H1 (cell line): ENCODE results near the gene GRB7. TPM values are rescaled to one million over a fixed set of nuclear protein-coding genes. Genes with fewer than 3 reads are reported as not detected.

Source experiments
- CTCF ChIA-PET: fragments of 300-600 bp; sonication (Branson Sonifier 250); formaldehyde crosslinking; loops from one replicate; lab custom pipeline; 2021; ENCODE audit not compliant: partially characterized antibody; lab: Charles Lee
- POLR2A ChIA-PET: fragments of 300-600 bp; sonication (Branson Sonifier 250); formaldehyde crosslinking; loops from one replicate; lab custom pipeline; 2021; ENCODE audit warnings: inconsistent platforms; ENCODE audit not compliant: partially characterized antibody; lab: Charles Lee
- DNase-seq, 2 experiments: peaks; one replicate each; pipeline versions ENCODE4 v3.0.0 to v3.0.0-alpha.2; 2010 to 2022; ENCODE audit warnings: low spot score in 2 of 2, low read depth in 1 of 2, mixed read lengths in 1 of 2
- FAIRE-seq: peaks from 2 replicates; lab custom pipeline; 2011; peaks lifted over from hg19 to GRCh38; lab: Jason Lieb, UNC
- H2AFZ ChIP-seq: 2 replicates; pipeline ENCODE4 v1.8.1; 2012; ENCODE audit warnings: low read length, inconsistent platforms
- H2AK5ac ChIP-seq: 2 replicates; pipeline ENCODE4 v1.6.1; 2013; ENCODE audit warnings: low read depth, low read length
- H2BK120ac ChIP-seq: replicated peaks from 2 replicates; pipeline ENCODE3; 2013; ENCODE audit warnings: low read depth, low read length, inconsistent platforms
- H2BK12ac ChIP-seq: 2 replicates; pipeline ENCODE4 v1.6.1; 2013; ENCODE audit warnings: low read depth, low read length
- H2BK15ac ChIP-seq: 2 replicates; pipeline ENCODE4 v1.6.1; 2013; ENCODE audit warnings: low read length
- H2BK20ac ChIP-seq: 2 replicates; pipeline ENCODE4 v1.6.1; 2013; ENCODE audit warnings: low read length
- H2BK5ac ChIP-seq: 2 replicates; pipeline ENCODE4 v1.6.1; 2013; ENCODE audit warnings: low read depth, low read length
- H3K14ac ChIP-seq: 2 replicates; pipeline ENCODE4 v1.6.1; 2013; ENCODE audit warnings: inconsistent platforms; ENCODE audit not compliant: insufficient read length
- H3K18ac ChIP-seq: 2 replicates; pipeline ENCODE4 v1.6.1; 2013; ENCODE audit warnings: low read length; ENCODE audit errors: extremely low read depth
- H3K23ac ChIP-seq: 2 replicates; pipeline ENCODE4 v1.6.1; 2013; ENCODE audit warnings: inconsistent platforms; ENCODE audit not compliant: insufficient read length
- H3K23me2 ChIP-seq: 2 replicates; pipeline ENCODE4 v1.6.1; 2013; ENCODE audit warnings: low read depth, low read length
- H3K27ac ChIP-seq: 2 replicates; pipeline ENCODE4 v1.6.1; 2011; ENCODE audit warnings: low read depth, low read length, inconsistent platforms
- H3K27me3 ChIP-seq, 4 experiments: replicated peaks in 1 of 4; 1 replicate in 1 of 4; 2 replicates in 3 of 4; pipeline versions ENCODE4 v1.6.1 to v1.8.1; 2011 to 2013; ENCODE audit warnings: low read length in 3 of 4, mild to moderate bottlenecking in 3 of 4, inconsistent platforms in 2 of 4, mixed read lengths in 2 of 4, moderate library complexity in 1 of 4; ENCODE audit not compliant: control insufficient read depth in 3 of 4, insufficient read depth in 3 of 4; ENCODE audit errors: extremely low read depth in 1 of 4
- H3K36me3 ChIP-seq, 4 experiments: 2 replicates each; pipeline versions ENCODE4 v1.6.1 to v1.8.1; 2011 to 2013; ENCODE audit warnings: mild to moderate bottlenecking in 4 of 4, low read length in 3 of 4, moderate library complexity in 2 of 4, control low read depth in 1 of 4, inconsistent platforms in 1 of 4; ENCODE audit not compliant: insufficient read depth in 4 of 4, control insufficient read depth in 2 of 4
- H3K4ac ChIP-seq: replicated peaks from 2 replicates; pipeline ENCODE3; 2013; ENCODE audit warnings: low read length, low read depth, mixed read lengths, inconsistent platforms; ENCODE audit not compliant: insufficient read length
- H3K4me1 ChIP-seq, 4 experiments: replicated peaks in 1 of 4; 1 replicate in 1 of 4; 2 replicates in 3 of 4; pipeline versions ENCODE4 v1.6.1 to v1.8.1; 2011 to 2013; ENCODE audit warnings: low read length in 3 of 4, inconsistent platforms in 2 of 4, mixed read lengths in 1 of 4; ENCODE audit not compliant: insufficient read depth in 4 of 4, control insufficient read depth in 3 of 4
- H3K4me2 ChIP-seq, 2 experiments: 2 replicates each; pipeline versions ENCODE4 v1.6.1 to v1.8.1; 2011 to 2013; ENCODE audit warnings: low read depth in 2 of 2, low read length in 2 of 2, control low read depth in 1 of 2, inconsistent platforms in 1 of 2, mild to moderate bottlenecking in 1 of 2; ENCODE audit not compliant: insufficient read depth in 1 of 2
- H3K4me3 ChIP-seq, 4 experiments: fragments of 200-600, 300-600 bp in 1 of 4; sonication (generic), shearing (Covaris generic), sonication (Bioruptor Twin) in 1 of 4; 2 replicates each; pipeline versions ENCODE4 v1.5.1 to v1.8.1; 2011 to 2016; ENCODE audit warnings: low read length in 4 of 4, low read depth in 3 of 4, control low read depth in 2 of 4, inconsistent platforms in 2 of 4, mild to moderate bottlenecking in 2 of 4, mixed read lengths in 1 of 4, moderate library complexity in 1 of 4; ENCODE audit not compliant: insufficient read depth in 2 of 4; ENCODE audit errors: extremely low read depth in 1 of 4
- H3K56ac ChIP-seq: replicated peaks from 2 replicates; pipeline ENCODE3; 2013; ENCODE audit warnings: low read depth, mild to moderate bottlenecking, mixed read lengths, low read length, inconsistent platforms; ENCODE audit not compliant: insufficient read length
- H3K79me1 ChIP-seq: 2 replicates; pipeline ENCODE4 v1.6.1; 2013; ENCODE audit warnings: low read depth, low read length, control low read depth
- H3K79me2 ChIP-seq, 2 experiments: 2 replicates each; pipeline versions ENCODE4 v1.6.1 to v1.8.1; 2012 to 2013; ENCODE audit warnings: low read length in 2 of 2, mild to moderate bottlenecking in 2 of 2, inconsistent platforms in 1 of 2; ENCODE audit not compliant: insufficient read depth in 2 of 2, control insufficient read depth in 1 of 2
- H3K9ac ChIP-seq, 4 experiments: replicated peaks in 1 of 4; 1 replicate in 1 of 4; 2 replicates in 3 of 4; pipeline versions ENCODE4 v1.6.1 to v1.8.1; 2011 to 2013; ENCODE audit warnings: low read depth in 3 of 4, low read length in 3 of 4, control low read depth in 2 of 4, mild to moderate bottlenecking in 2 of 4, moderate library complexity in 2 of 4, inconsistent platforms in 1 of 4; ENCODE audit errors: extremely low read depth in 1 of 4
- H3K9me3 ChIP-seq, 2 experiments: 2 replicates each; pipeline versions ENCODE4 v1.6.1 to v1.8.1; 2012 to 2013; ENCODE audit warnings: mild to moderate bottlenecking in 2 of 2, moderate library complexity in 2 of 2, control low read depth in 1 of 2, inconsistent platforms in 1 of 2, low read depth in 1 of 2, low read length in 1 of 2, mixed read lengths in 1 of 2; ENCODE audit not compliant: insufficient read depth in 2 of 2
- H4K20me1 ChIP-seq, 2 experiments: replicated peaks in 1 of 2; 2 replicates each; pipeline versions ENCODE3 to v1.8.1; 2011 to 2013; ENCODE audit warnings: inconsistent platforms in 2 of 2, low read length in 2 of 2, mild to moderate bottlenecking in 1 of 2; ENCODE audit not compliant: insufficient read depth in 2 of 2, control insufficient read depth in 1 of 2
- H4K5ac ChIP-seq: 2 replicates; pipeline ENCODE4 v1.6.1; 2013; ENCODE audit warnings: low read length, low read depth, mixed read lengths, inconsistent platforms; ENCODE audit not compliant: insufficient read length
- H4K8ac ChIP-seq: 2 replicates; pipeline ENCODE4 v1.8.0; 2013; ENCODE audit warnings: mild to moderate bottlenecking, moderate library complexity, low read length, inconsistent platforms; ENCODE audit not compliant: insufficient read depth; ENCODE audit errors: extremely low read depth
- H4K91ac ChIP-seq: replicated peaks from 2 replicates; pipeline ENCODE3; 2013; ENCODE audit warnings: low read length, mixed read lengths, inconsistent platforms; ENCODE audit not compliant: insufficient read length
- ASH2L ChIP-seq: fragments of 200-600, 300-600 bp; sonication (generic); IDR thresholded peaks from one replicate; pipeline ENCODE4 v1.7.1; 2017; ENCODE audit warnings: low read length
- BACH1 ChIP-seq: IDR thresholded peaks from 2 replicates; pipeline ENCODE4 v1.6.1; 2012; ENCODE audit warnings: low read length, improper control_type of control experiment
- CBX5 ChIP-seq: fragments of 300-800, 300-1000 bp; sonication (generic); IDR thresholded peaks from 2 replicates; pipeline ENCODE4 v1.7.1; 2016; ENCODE audit warnings: antibody characterized with exemption, low read length, low read depth
- CTBP2 ChIP-seq: IDR thresholded peaks from 2 replicates; pipeline ENCODE4 v1.7.0; 2011; ENCODE audit warnings: borderline replicate concordance, mild to moderate bottlenecking, moderate library complexity, mixed read lengths, low read length; ENCODE audit not compliant: insufficient read depth, insufficient read length
- HDAC2 ChIP-seq, 2 experiments: fragments of 300-600 bp in 1 of 2; sonication (generic) in 1 of 2; IDR thresholded peaks; 2 replicates each; pipeline ENCODE4 v1.6.1; 2011 to 2012; ENCODE audit warnings: low read depth in 2 of 2, low read length in 2 of 2, mild to moderate bottlenecking in 2 of 2, moderate library complexity in 2 of 2, borderline replicate concordance in 1 of 2, inconsistent platforms in 1 of 2
- MAX ChIP-seq: IDR thresholded peaks from 2 replicates; pipeline ENCODE4 v1.6.1; 2012; ENCODE audit warnings: inconsistent platforms
- POLR2AphosphoS5 ChIP-seq: IDR thresholded peaks from 2 replicates; pipeline ENCODE4 v1.6.1; 2011; ENCODE audit warnings: low read depth, low read length
- SAP30 ChIP-seq: fragments of 300-600 bp; sonication (generic); IDR thresholded peaks from 2 replicates; pipeline ENCODE4 v1.7.1; 2012; ENCODE audit warnings: low read length, moderate library complexity, mild to moderate bottlenecking, inconsistent platforms; ENCODE audit not compliant: insufficient read depth, insufficient replicate concordance
- SIX5 ChIP-seq: IDR thresholded peaks from 2 replicates; pipeline ENCODE4 v1.6.1; 2011; ENCODE audit warnings: mild to moderate bottlenecking, low read depth, low read length
- WGBS, 2 experiments: shearing (Covaris generic) in 1 of 2; methylation state at CpG; one replicate each; pipeline versions ENCODE4 v1.1.6 to v1.1.7; 2013 to 2015; ENCODE audit warnings: low lambda C conversion rate in 2 of 2, mixed read lengths in 2 of 2, inconsistent platforms in 1 of 2, low coverage in 1 of 2, missing lambda C conversion rate in 1 of 2; ENCODE audit not compliant: insufficient replicate concordance in 2 of 2, insufficient coverage in 1 of 2, insufficient read length in 1 of 2; ENCODE audit errors: extremely low coverage in 1 of 2, missing lambda C conversion rate in 1 of 2; 5-methylcytosine and 5-hydroxymethylcytosine counted together
- polyA plus RNA-seq, 7 experiments: library from polyadenylated mRNA; depleted of rRNA in 3 of 7; stranded (reverse) in 5 of 7; unstranded in 2 of 7; fragments of >200 nt in 5 of 7; fragments of 200-250 nt in 2 of 7; gene quantifications; 1 replicate in 5 of 7; 2 replicates in 1 of 7; 4 replicates in 1 of 7; pipeline versions ENCODE4 v1.2.1 to v1.2.3, GENCODE V29; 2011 to 2013; ENCODE audit warnings: missing spikeins in 2 of 7, mixed read lengths in 2 of 7
- total RNA-seq: library from RNA; stranded (reverse); fragmentation: NEBNext Ultra II Directional; extraction: Animal tissue kit (Norgen Biotek cat#: 25700); gene quantifications from 2 replicates; pipeline ENCODE4 v1.2.1, GENCODE V29; 2021

Gene GRB7
- total and polyA plus RNA-seq, 2 of the 8 experiments (the other 6 are each of a cell fraction or from before 2014, with no cell fraction given), result 32.2 to 41.5 TPM

- no peak overlapping the region for H2AFZ ChIP-seq
- TF ChIP-seq SAP30 (no peak), CBX5 (no peak), ASH2L (no peak), SIX5 (no peak), CTBP2 (no peak), BACH1 (peak; percentile 49; the same call in 1 of the 2 replicates), HDAC2 (IDR thresholded peaks at IDR 0.05; ENCODE audit: borderline replicate concordance in 1 of 2, low read depth in 2 of 2, low read length in 2 of 2) (0 out of 4 replicates have a peak, but pooled peaks of 1 of the 2 experiments have one; percentile 70), POLR2AphosphoS5 (peak; percentile 42; the same call in 1 of the 2 replicates), MAX (peak; percentile 12)
These were observed 1.5 kb downstream of the GRB7 start for GRCh38 chr17:39738983-39739884.

More at GRCh38 chr17:39738983-39739884, 1.5 kb downstream of the GRB7 start:
- H2BK12ac ChIP-seq, result no peak overlapping the region
- H3K4me2 ChIP-seq, result peak overlapping the region; percentile 83 to 96
- peaks cover 4 to 17% (median 12%) of the 10 kb centered on the region in 4 experiments; a peak in 5 of 8 replicates for H3K36me3 ChIP-seq
- H3K4me1 ChIP-seq, result peaks cover 5 to 31% (median 23%) of the 10 kb centered on the region in 4 experiments
- peak overlapping the region; percentile 89 for H3K27ac ChIP-seq
- no peak overlapping the region for H3K56ac ChIP-seq
- ChIA-PET CTCF (interaction anchor here (0.6 to 2.3 kb wide), 2 partner anchors 9 to 15 kb away, joined by 3 to 23 read pairs; partner anchors contain the start of gene MIEN1), POLR2A (interaction anchor here (0.7 to 2.3 kb wide), 14 partner anchors 9 to 108 kb away, joined by 3 to 43 read pairs (median 4); partner anchors contain the start of genes MIEN1 and PGAP3)
- H3K18ac ChIP-seq, result peak overlapping the region; percentile 89
- H3K79me1 ChIP-seq, result peaks cover 9% of the 10 kb centered on the region
- peak overlapping the region; percentile 32 for H4K5ac ChIP-seq
- H2BK5ac ChIP-seq, result peak overlapping the region; percentile 99
- no peak overlapping the region for H3K14ac ChIP-seq
- no peaks in the 10 kb centered on the region for H3K27me3 ChIP-seq
- H4K8ac ChIP-seq, result peak overlapping the region; percentile 76; the same call in 1 of the 2 replicates
- H3K23me2 ChIP-seq, result peaks cover 23% of the 10 kb centered on the region
- no peaks in the 10 kb centered on the region for H4K20me1 ChIP-seq
- H3K4ac ChIP-seq, result no peak overlapping the region
- H2AK5ac ChIP-seq, result 0 out of 2 replicates have a peak overlapping the region, but pooled peaks have one; percentile 27
- DNase-seq (peak in 1 of 2 experiments; percentile 88), FAIRE-seq (no peak)
- H2BK120ac ChIP-seq, result no peak overlapping the region
- H3K4me3 ChIP-seq, result peak overlapping the region; percentile 54 to 86 (median 82)
- H3K23ac ChIP-seq, result no peak overlapping the region
- no peak overlapping the region for H2BK20ac ChIP-seq
- H3K9ac ChIP-seq, result peak overlapping the region; percentile 58 to 83 (median 77); a peak in 6 of 7 replicates
- H4K91ac ChIP-seq, result peak overlapping the region; percentile 8
- 1% methylated on average over 23 of the region's 32 CpGs; no CpG with 5 or more reads in 1 of the 2 experiments for WGBS, 2 experiments
- H3K79me2 ChIP-seq, result peaks cover 0 to 16% of the 10 kb centered on the region in 2 experiments; a peak in 2 of 4 replicates
- H3K9me3 ChIP-seq, result no peaks in the 10 kb centered on the region
- peak overlapping the region; percentile 18; the same call in 1 of the 2 replicates for H2BK15ac ChIP-seq
